ENCODE results near the gene HNRNPA1L2.

DNA sequence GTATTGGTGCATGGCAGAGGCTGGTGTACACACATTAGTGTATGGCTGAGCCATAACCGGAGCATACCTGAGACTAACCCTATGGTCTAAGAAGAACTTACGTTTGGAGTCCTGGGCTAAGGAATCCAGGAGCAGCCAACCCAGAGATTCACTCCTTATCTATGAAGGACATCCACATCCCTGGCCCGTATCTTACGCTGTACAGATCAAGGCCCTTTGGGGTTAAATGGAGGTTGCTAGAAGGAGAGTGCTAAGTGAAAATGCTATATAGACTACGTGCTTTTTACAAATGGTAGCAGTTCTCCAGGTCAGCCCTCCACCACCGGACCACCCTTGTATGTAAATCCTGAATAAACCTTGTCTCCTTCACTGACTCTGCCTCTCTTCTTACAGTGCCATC lies 8.5 kb downstream of the HNRNPA1L2 start:
- TF ChIP-seq POLR2A (IDR thresholded peaks at IDR 0.05; ENCODE audit: low read depth, low read length) (no peak; the same call in 1 of the 2 replicates), POLR2AphosphoS5 (IDR thresholded peaks at IDR 0.05; ENCODE audit: low read depth, low read length) (no peak), TAF1 (IDR thresholded peaks at IDR 0.05; ENCODE audit: borderline replicate concordance, low read depth, low read length) (no peak)

Measured in GM12892 (cell line).